Measurements from ENCODE around the gene BCAS4.

Gene BCAS4

GRCh38 chr20:50904067-50904570, 109.3 kb downstream of the BCAS4 start:
- H3K27ac ChIP-seq (ENCODE audit: low read depth in 2 of 2, low read length in 2 of 2) = no peak overlapping the region
- no peaks in the 10 kb centered on the region for H3K4me1 ChIP-seq (ENCODE audit: control insufficient read depth in 2 of 2, insufficient read depth in 2 of 2, low read length in 2 of 2)
- no peak overlapping the region for H3K4me3 ChIP-seq (ENCODE audit: low read length in 2 of 2)
- peaks cover 22 to 23% of the 10 kb centered on the region in 2 donors for H3K36me3 ChIP-seq (ENCODE audit: control insufficient read depth in 2 of 2, insufficient read depth in 2 of 2, low read length in 2 of 2)
- no peaks in the 10 kb centered on the region for H3K27me3 ChIP-seq (ENCODE audit: control insufficient read depth in 2 of 2, insufficient read depth in 2 of 2, low read length in 2 of 2)
- H3K9ac ChIP-seq (ENCODE audit: low read depth in 1 of 2, low read length in 2 of 2) = no peak overlapping the region
- no peaks in the 10 kb centered on the region for H3K9me3 ChIP-seq (ENCODE audit: control insufficient read depth in 2 of 2, low read length in 2 of 2)

DNA sequence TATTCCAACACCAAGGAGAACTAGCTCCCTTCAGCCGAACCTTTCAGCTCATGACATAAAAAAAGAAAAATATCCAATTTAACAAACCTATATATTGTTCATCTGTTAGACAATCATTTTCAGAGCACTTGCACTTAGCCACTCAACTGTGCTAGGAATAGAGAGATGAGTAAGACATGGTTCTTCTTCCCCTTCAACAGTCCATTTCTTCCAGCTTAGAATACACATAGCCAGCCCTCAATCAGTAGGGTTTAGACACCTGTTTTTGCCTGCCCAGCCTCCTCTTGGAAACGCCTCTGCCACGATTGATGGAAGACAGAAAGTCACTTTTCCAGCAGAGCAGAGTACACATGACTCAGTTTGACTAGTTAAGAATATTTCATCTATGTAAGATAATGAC, 114.6 kb downstream of the BCAS4 start:
- Histone ChIP-seq H3K27me3 (ENCODE audit: control insufficient read depth in 2 of 2, insufficient read depth in 2 of 2, low read length in 2 of 2) (no peaks in the 10 kb centered on the region), H3K36me3 (ENCODE audit: control insufficient read depth in 2 of 2, insufficient read depth in 2 of 2, low read length in 2 of 2) (peaks cover 0 to 5% of the 10 kb centered on the region in 2 donors), H3K4me1 (ENCODE audit: control insufficient read depth in 2 of 2, insufficient read depth in 2 of 2, low read length in 2 of 2) (no peaks in the 10 kb centered on the region), H3K27ac (ENCODE audit: low read depth in 2 of 2, low read length in 2 of 2) (no peak overlapping the region), H3K9ac (ENCODE audit: low read depth in 1 of 2, low read length in 2 of 2) (no peak overlapping the region), H3K4me3 (ENCODE audit: low read length in 2 of 2) (no peak overlapping the region), H3K9me3 (ENCODE audit: control insufficient read depth in 2 of 2, low read length in 2 of 2) (no peaks in the 10 kb centered on the region)

- Histone ChIP-seq H3K36me3 (ENCODE audit: control insufficient read depth in 2 of 2, insufficient read depth in 2 of 2, low read length in 2 of 2) (peaks cover 0 to 5% of the 10 kb centered on the region in 2 donors), H3K9me3 (ENCODE audit: control insufficient read depth in 2 of 2, low read length in 2 of 2) (no peaks in the 10 kb centered on the region), H3K4me3 (ENCODE audit: low read length in 2 of 2) (no peak overlapping the region), H3K27me3 (ENCODE audit: control insufficient read depth in 2 of 2, insufficient read depth in 2 of 2, low read length in 2 of 2) (no peaks in the 10 kb centered on the region), H3K4me1 (ENCODE audit: control insufficient read depth in 2 of 2, insufficient read depth in 2 of 2, low read length in 2 of 2) (peaks cover 8% of the 10 kb centered on the region in 2 donors), H3K9ac (ENCODE audit: low read depth in 1 of 2, low read length in 2 of 2) (no peak overlapping the region), H3K27ac (ENCODE audit: low read depth in 2 of 2, low read length in 2 of 2) (no peak overlapping the region)
Measured at GRCh38 chr20:50911030-50911429, 116.2 kb downstream of the BCAS4 start.

DNA sequence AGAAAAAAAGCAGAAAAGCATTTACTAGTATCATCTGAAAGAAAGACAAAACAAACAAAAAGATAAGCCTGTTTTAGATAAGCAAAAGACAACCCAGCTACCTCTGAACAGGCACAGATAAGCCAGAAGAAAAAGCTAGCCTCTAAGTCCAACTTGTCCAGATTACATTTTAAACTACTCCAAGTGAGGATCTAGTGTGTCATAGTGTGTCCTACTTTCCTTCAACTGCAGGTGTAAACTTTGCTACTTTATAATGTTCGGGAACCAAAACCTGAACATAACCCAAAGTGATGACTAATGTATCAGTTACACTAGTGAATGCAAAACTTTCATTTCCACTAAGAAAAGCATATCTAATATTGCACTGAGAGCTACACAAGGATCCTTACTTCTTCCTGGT, 116.9 kb downstream of the BCAS4 start:
- Histone ChIP-seq H3K27me3 (ENCODE audit: control insufficient read depth in 2 of 2, insufficient read depth in 2 of 2, low read length in 2 of 2) (no peaks in the 10 kb centered on the region), H3K4me1 (ENCODE audit: control insufficient read depth in 2 of 2, insufficient read depth in 2 of 2, low read length in 2 of 2) (peaks cover 12 to 13% of the 10 kb centered on the region in 2 donors), H3K9ac (ENCODE audit: low read depth in 1 of 2, low read length in 2 of 2) (no peak overlapping the region)

GRCh38 chr20:50913690-50914375, 119.0 kb downstream of the BCAS4 start:
- Histone ChIP-seq H3K9me3 (ENCODE audit: control insufficient read depth in 2 of 2, low read length in 2 of 2) (no peaks in the 10 kb centered on the region), H3K4me3 (ENCODE audit: low read length in 2 of 2) (no peak overlapping the region), H3K27me3 (ENCODE audit: control insufficient read depth in 2 of 2, insufficient read depth in 2 of 2, low read length in 2 of 2) (no peaks in the 10 kb centered on the region), H3K27ac (ENCODE audit: low read depth in 2 of 2, low read length in 2 of 2) (no peak overlapping the region), H3K36me3 (ENCODE audit: control insufficient read depth in 2 of 2, insufficient read depth in 2 of 2, low read length in 2 of 2) (peaks cover 0 to 4% of the 10 kb centered on the region in 2 donors), H3K9ac (ENCODE audit: low read depth in 1 of 2, low read length in 2 of 2) (no peak overlapping the region), H3K4me1 (ENCODE audit: control insufficient read depth in 2 of 2, insufficient read depth in 2 of 2, low read length in 2 of 2) (peaks cover 12 to 13% of the 10 kb centered on the region in 2 donors)

More for the DNA sequence above, 116.9 kb downstream of the BCAS4 start:
- Histone ChIP-seq H3K36me3 (ENCODE audit: control insufficient read depth in 2 of 2, insufficient read depth in 2 of 2, low read length in 2 of 2) (peaks cover 0 to 5% of the 10 kb centered on the region in 2 donors), H3K27ac (ENCODE audit: low read depth in 2 of 2, low read length in 2 of 2) (no peak overlapping the region), H3K4me3 (ENCODE audit: low read length in 2 of 2) (no peak overlapping the region), H3K9me3 (ENCODE audit: control insufficient read depth in 2 of 2, low read length in 2 of 2) (no peaks in the 10 kb centered on the region)

GRCh38 chr20:50915424-50915823, 120.6 kb downstream of the BCAS4 start:
- peaks cover 0 to 4% of the 10 kb centered on the region in 2 donors for H3K36me3 ChIP-seq (ENCODE audit: control insufficient read depth in 2 of 2, insufficient read depth in 2 of 2, low read length in 2 of 2)
- H3K9me3 ChIP-seq (ENCODE audit: control insufficient read depth in 2 of 2, low read length in 2 of 2) = no peaks in the 10 kb centered on the region
- no peak overlapping the region for H3K27ac ChIP-seq (ENCODE audit: low read depth in 2 of 2, low read length in 2 of 2)
- H3K4me3 ChIP-seq (ENCODE audit: low read length in 2 of 2) = no peak overlapping the region
- H3K4me1 ChIP-seq (ENCODE audit: control insufficient read depth in 2 of 2, insufficient read depth in 2 of 2, low read length in 2 of 2) = peaks cover 12 to 13% of the 10 kb centered on the region in 2 donors
- no peaks in the 10 kb centered on the region for H3K27me3 ChIP-seq (ENCODE audit: control insufficient read depth in 2 of 2, insufficient read depth in 2 of 2, low read length in 2 of 2)
- no peak overlapping the region for H3K9ac ChIP-seq (ENCODE audit: low read depth in 1 of 2, low read length in 2 of 2)

- Histone ChIP-seq H3K27ac (ENCODE audit: low read depth in 2 of 2, low read length in 2 of 2) (no peak overlapping the region), H3K4me1 (ENCODE audit: control insufficient read depth in 2 of 2, insufficient read depth in 2 of 2, low read length in 2 of 2) (peaks cover 12 to 13% of the 10 kb centered on the region in 2 donors), H3K4me3 (ENCODE audit: low read length in 2 of 2) (no peak overlapping the region), H3K9me3 (ENCODE audit: control insufficient read depth in 2 of 2, low read length in 2 of 2) (no peaks in the 10 kb centered on the region), H3K36me3 (ENCODE audit: control insufficient read depth in 2 of 2, insufficient read depth in 2 of 2, low read length in 2 of 2) (peaks cover 0 to 4% of the 10 kb centered on the region in 2 donors), H3K27me3 (ENCODE audit: control insufficient read depth in 2 of 2, insufficient read depth in 2 of 2, low read length in 2 of 2) (no peaks in the 10 kb centered on the region), H3K9ac (ENCODE audit: low read depth in 1 of 2, low read length in 2 of 2) (no peak overlapping the region)
Measured at GRCh38 chr20:50916257-50916656, 121.4 kb downstream of the BCAS4 start.

- Histone ChIP-seq H3K9ac (ENCODE audit: low read depth in 1 of 2, low read length in 2 of 2) (no peak overlapping the region), H3K36me3 (ENCODE audit: control insufficient read depth in 2 of 2, insufficient read depth in 2 of 2, low read length in 2 of 2) (peaks cover 0 to 4% of the 10 kb centered on the region in 2 donors), H3K9me3 (ENCODE audit: control insufficient read depth in 2 of 2, low read length in 2 of 2) (no peaks in the 10 kb centered on the region), H3K4me1 (ENCODE audit: control insufficient read depth in 2 of 2, insufficient read depth in 2 of 2, low read length in 2 of 2) (peaks cover 12 to 13% of the 10 kb centered on the region in 2 donors), H3K27ac (ENCODE audit: low read depth in 2 of 2, low read length in 2 of 2) (no peak overlapping the region), H3K4me3 (ENCODE audit: low read length in 2 of 2) (no peak overlapping the region), H3K27me3 (ENCODE audit: control insufficient read depth in 2 of 2, insufficient read depth in 2 of 2, low read length in 2 of 2) (no peaks in the 10 kb centered on the region)
Measured at GRCh38 chr20:50916934-50917333, 122.1 kb downstream of the BCAS4 start.

DNA sequence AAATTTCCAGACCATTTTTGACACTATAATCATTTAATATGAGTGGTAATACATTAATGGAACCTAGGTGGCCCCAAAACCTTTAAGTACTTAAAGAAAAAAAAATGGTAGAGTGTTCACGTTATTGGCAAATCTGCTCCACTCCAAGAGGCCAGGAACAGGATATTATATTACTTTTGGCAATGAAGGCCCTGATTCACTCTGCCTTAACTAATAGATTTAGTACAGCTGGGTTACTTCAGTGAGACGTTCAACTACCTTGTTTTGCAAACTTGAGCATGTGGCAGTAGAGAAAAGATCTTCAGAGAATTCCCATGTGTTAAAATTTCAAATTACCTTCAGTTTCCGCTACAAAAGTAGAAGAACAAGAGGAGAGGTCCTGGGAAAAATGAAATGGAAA, 123.5 kb downstream of the BCAS4 start:
- H3K36me3 ChIP-seq (ENCODE audit: control insufficient read depth in 2 of 2, insufficient read depth in 2 of 2, low read length in 2 of 2) = peaks cover 0 to 7% of the 10 kb centered on the region in 2 donors
- H3K27me3 ChIP-seq (ENCODE audit: control insufficient read depth in 2 of 2, insufficient read depth in 2 of 2, low read length in 2 of 2) = no peaks in the 10 kb centered on the region
- no peak overlapping the region for H3K9ac ChIP-seq (ENCODE audit: low read depth in 1 of 2, low read length in 2 of 2)
- no peak overlapping the region for H3K4me3 ChIP-seq (ENCODE audit: low read length in 2 of 2)
- H3K9me3 ChIP-seq (ENCODE audit: control insufficient read depth in 2 of 2, low read length in 2 of 2) = no peaks in the 10 kb centered on the region
- peaks cover 12 to 13% of the 10 kb centered on the region in 2 donors for H3K4me1 ChIP-seq (ENCODE audit: control insufficient read depth in 2 of 2, insufficient read depth in 2 of 2, low read length in 2 of 2)
- no peak overlapping the region for H3K27ac ChIP-seq (ENCODE audit: low read depth in 2 of 2, low read length in 2 of 2)

DNA sequence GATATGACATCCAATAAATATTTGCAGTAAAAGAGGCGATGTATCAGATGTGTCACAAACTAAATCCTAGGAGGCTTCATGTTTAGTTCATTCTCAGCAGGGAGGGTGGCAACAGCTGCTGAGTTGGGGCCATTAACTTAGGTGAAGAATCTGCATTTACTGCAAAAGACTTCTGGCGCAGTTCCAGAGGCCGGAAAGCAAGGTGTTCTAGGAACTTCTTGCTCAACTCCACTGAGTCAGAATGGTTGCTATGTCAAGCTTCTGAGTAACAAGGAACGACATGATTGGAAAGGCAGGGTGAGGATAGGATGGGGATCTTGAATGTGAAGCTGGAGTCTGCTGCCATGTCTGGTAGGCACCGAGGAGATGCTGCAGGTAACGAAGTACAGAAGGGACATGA, 124.7 kb downstream of the BCAS4 start:
- Histone ChIP-seq H3K9ac (ENCODE audit: low read depth in 1 of 2, low read length in 2 of 2) (no peak overlapping the region), H3K4me3 (ENCODE audit: low read length in 2 of 2) (no peak overlapping the region), H3K27me3 (ENCODE audit: control insufficient read depth in 2 of 2, insufficient read depth in 2 of 2, low read length in 2 of 2) (no peaks in the 10 kb centered on the region), H3K27ac (ENCODE audit: low read depth in 2 of 2, low read length in 2 of 2) (no peak overlapping the region), H3K9me3 (ENCODE audit: control insufficient read depth in 2 of 2, low read length in 2 of 2) (no peaks in the 10 kb centered on the region), H3K36me3 (ENCODE audit: control insufficient read depth in 2 of 2, insufficient read depth in 2 of 2, low read length in 2 of 2) (peaks cover 0 to 6% of the 10 kb centered on the region in 2 donors), H3K4me1 (ENCODE audit: control insufficient read depth in 2 of 2, insufficient read depth in 2 of 2, low read length in 2 of 2) (peaks cover 12 to 13% of the 10 kb centered on the region in 2 donors)
